Activated CD8-positive, alpha-beta memory T cell treated with anti-CD3 and anti-CD28 coated beads, Interleukin-2, amount 50 U/mL, for 1 hour (primary cell): ENCODE data around the gene SSH3.

Experiments
- DNase-seq: peaks from one replicate; pipeline ENCODE4 v3.0.0-alpha.2; 2020; ENCODE audit errors: extremely low read depth

Gene SSH3

DNA sequence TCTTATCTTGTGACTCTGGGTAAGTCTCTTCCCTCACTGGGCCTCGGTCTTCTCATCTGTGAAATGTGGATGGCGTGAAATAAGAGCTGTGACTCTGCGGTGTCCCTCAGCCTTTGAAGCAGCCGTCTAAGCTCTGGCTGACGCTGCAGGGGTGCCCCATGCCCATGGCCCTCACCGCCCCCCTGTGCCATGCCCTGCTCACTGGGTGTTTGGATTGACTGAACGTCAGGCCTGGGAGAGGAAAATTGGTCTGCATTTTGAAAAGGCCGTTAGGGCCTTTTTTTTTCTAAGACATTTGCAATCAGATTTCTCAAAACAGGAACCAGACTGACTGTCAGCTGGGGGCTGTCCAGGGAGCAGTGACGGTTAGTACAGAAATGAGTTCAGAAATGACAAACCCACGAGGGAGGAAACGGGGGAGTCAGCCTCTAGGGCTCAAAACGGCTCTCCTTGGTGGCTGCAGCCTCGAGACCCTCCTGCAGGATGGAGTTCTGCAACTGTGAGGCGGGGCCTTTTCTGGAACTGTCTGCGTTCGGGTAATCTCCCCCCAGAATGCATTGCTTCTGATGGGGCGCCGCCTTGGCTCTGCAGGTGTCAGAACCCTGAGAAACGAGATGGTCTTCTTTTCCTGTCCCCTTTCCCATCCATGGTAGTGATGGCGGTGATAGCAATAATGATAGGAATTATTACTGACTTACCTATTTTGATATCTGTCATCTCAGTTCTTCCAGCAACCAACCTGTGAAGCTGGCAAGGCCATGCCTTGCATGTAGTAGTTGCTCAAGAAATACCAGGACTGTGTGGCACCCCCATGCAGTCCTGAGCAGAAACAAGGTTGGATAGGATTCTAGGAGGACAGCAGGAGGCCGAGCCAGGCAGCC is 35.0 kb upstream of the SSH3 start:
- DNase-seq: no peak

DNA sequence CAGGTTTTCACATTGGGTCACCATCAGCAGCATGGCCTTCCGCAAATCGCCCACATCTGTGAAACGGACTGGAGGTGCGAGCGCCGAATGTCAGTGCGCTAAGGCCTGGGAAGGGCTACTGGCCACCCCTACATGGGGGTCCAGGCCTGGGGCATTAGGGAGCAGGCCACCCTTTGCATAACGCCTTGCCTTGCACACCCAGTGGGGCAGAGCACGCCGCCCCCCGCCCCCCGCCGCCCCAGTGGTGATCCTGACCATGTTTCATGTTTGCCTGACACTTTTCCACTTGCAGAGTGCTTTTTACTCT is 34.4 kb upstream of the SSH3 start:
- no peak for DNase-seq

GRCh38 chr11:67269401-67270255 is 33.7 kb upstream of the SSH3 start:
- DNase-seq: no peak

DNA sequence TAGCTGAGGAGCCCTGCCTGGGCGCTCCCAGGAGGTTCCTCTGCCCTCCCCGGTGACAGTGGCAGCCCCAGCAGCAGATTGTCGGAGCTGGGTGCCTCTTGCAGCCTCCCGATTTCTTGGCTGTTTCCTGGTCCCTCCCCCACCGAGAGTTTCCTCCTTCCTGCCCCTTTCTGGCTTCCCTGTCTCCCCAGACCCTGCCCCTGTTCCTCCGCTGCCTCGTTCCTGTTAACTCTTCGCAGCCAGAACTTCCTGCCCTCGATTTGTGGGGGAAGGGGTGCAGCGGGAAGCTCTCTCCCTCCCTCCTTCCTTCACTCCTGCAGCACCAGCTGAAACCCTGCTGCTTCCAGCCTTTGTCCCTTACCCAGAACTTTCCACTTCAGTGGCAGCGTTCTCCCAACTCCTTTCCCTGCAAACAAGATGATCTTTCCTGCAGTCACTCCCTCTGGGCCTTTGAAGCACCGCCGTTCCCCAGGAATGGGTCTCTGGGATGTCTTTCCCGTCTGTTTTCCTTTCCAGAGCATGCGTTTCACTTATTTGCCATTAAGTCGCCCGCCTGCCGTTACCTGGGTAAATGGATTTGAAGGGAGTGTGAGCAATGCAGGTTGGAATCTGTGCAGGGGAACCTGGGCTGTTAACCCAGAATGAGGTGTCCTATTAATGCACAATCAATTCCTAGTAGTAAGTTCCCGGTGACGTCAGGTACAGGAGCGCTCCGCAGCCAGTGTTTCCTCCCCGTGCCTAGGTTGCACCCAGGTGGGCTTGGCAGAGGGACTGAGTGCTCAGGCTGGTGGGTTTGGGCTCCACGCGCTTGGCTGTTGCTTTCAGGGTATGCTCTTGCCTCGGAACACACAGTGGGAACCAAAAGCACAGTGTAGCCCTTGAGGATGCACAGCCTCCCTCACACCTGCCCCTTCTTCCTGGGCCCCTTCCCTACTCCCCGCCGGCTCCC is 32.8 kb upstream of the SSH3 start:
- DNase-seq: no peak

GRCh38 chr11:67271205-67271540 is 32.2 kb upstream of the SSH3 start:
- no peak for DNase-seq

GRCh38 chr11:67271541-67272284 is 31.6 kb upstream of the SSH3 start:
- no peak for DNase-seq

DNA sequence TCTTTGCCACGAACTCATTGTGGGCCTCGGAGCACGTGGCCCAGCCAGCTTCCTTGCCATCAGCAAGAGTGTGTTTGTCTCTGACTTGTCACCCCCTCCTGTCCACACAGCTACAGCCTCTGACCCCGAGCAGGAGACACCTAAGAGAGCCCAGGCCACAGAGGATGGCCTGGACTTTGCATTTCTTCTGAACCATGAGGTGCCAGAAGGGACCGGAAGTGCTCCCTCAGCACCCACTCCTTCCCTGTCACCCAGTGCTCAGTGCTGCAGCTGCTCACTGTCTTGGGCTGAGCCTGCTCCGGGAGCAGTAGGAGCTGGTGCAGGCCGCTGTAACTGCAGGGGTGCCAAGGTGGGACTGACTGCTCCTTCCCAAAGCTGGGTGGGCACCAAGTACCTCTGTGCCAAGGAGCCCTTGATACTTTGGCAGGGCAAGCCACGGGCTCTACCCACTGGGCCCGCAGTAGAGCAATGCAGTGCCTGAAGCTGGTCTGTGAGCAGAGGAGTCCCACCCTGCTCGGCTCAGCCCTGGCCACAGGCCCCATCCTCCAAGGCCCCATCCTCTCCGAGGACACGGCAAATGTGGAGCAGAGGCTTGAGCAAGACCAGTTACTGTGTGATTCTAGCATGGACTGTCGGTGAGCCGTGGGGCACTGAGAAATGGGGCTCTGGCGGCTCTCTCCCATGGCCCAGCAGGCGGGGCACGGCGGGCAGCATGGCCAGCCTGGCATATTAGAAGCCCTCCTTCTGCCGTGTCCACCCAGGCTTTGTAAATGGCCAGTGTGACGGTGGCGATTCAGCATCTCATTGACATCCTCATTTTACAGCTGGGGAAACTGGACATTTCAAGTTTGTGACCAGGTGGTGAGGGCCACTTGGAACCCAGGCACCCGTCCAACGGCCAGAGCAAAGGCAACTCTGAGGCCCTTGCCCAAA is 30.7 kb upstream of the SSH3 start:
- DNase-seq: no peak

- DNase-seq: no peak
These were observed 29.9 kb upstream of the SSH3 start for GRCh38 chr11:67273260-67273990.

DNA sequence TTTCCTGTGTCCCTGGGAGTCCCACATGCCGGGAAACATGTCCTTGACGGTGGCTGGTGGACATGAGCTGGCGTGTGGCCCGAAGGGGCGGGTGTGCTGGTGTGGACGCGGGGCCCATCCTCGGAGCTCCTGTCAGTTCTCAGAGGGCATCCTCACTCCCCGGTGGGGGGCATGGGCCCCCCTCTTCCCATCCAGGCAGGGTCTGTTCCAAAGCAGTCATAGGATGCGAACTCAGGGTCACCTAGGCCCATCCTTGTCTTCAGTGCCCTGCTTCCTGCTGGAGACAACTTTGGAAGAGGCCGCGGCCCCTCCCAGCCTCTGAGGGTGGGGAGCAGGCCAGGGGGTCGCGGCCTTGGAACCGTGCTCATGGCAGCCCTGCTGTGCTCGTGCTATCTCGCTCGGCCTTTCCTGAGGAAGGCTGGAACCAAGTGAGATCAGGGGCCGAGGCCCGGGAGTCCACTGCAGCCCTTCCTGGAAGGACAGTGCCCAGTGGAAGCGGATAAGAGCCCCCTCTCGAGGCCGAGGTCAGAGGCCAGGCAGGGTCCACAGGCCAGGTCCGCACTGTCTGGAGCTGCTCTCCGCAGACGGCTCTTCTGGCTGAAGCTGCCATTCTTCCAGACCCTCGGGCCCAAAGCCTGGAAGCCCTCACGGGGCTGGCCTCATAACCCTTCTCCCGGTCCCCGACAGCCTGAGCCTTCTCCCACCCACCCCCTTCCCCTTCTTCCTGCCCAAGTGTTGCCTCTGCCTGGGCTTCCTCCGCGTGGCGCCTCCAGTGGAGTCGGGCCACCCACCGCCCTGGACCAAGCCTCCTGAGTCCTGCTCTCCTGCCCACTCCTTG is 28.3 kb upstream of the SSH3 start:
- no peak for DNase-seq

GRCh38 chr11:67275606-67276409 is 27.5 kb upstream of the SSH3 start:
- DNase-seq: no peak

GRCh38 chr11:67276781-67277230 is 26.5 kb upstream of the SSH3 start:
- no peak for DNase-seq

- DNase-seq: peak; percentile 87
These were observed 25.9 kb upstream of the SSH3 start for GRCh38 chr11:67277231-67277961.

GRCh38 chr11:67278135-67278938 is 25.0 kb upstream of the SSH3 start:
- no peak for DNase-seq

GRCh38 chr11:67278939-67279588 is 24.3 kb upstream of the SSH3 start:
- no peak for DNase-seq

- no peak for DNase-seq
These were observed 23.6 kb upstream of the SSH3 start for GRCh38 chr11:67279589-67280340.
